ENCODE results near the gene RASEF.

DNA sequence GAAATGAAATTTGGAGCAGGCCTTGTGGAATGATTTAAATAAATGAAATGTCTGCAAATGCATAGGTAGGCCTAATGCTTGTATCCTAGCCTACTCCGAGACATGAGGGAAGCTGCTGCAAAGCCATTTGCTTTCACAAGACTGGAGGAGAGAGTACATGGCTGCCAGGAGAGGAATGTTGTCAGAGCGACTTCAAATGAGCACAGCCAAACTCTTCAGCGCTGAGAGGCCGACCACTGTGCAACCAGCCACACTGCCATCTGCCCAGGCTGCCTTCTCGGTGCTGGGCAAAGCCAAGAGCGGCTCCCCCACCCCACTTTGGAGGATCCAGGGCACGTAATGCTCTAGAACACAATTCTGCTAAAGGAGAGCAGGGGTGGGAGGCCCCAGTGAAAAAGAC is 122.6 kb downstream of the RASEF start:
- TF ChIP-seq, protein P1, sequence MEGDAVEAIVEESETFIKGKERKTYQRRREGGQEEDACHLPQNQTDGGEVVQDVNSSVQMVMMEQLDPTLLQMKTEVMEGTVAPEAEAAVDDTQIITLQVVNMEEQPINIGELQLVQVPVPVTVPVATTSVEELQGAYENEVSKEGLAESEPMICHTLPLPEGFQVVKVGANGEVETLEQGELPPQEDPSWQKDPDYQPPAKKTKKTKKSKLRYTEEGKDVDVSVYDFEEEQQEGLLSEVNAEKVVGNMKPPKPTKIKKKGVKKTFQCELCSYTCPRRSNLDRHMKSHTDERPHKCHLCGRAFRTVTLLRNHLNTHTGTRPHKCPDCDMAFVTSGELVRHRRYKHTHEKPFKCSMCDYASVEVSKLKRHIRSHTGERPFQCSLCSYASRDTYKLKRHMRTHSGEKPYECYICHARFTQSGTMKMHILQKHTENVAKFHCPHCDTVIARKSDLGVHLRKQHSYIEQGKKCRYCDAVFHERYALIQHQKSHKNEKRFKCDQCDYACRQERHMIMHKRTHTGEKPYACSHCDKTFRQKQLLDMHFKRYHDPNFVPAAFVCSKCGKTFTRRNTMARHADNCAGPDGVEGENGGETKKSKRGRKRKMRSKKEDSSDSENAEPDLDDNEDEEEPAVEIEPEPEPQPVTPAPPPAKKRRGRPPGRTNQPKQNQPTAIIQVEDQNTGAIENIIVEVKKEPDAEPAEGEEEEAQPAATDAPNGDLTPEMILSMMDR (conservative IDR thresholded peaks at IDR 0.05; ENCODE audit: low read depth, low read length) = no peak
- no peak for TF ChIP-seq EZH2 (IDR thresholded peaks at IDR 0.05; ENCODE audit: borderline replicate concordance, low read depth, low read length, poor library complexity, severe bottlenecking)

All from A673 (cell line).